22Rv1 (cell line): Measurements from ENCODE around the gene LHX2.

ENCODE experiments used
- ZFX ChIP-seq: fragments of 450-650 bp; IDR thresholded peaks from 2 replicates; pipeline ENCODE4 v1.6.1; 2017; ENCODE audit warnings: antibody characterized with exemption, borderline replicate concordance
- TF ChIP-seq, protein P1 (sequence below): fragments of 450-650 bp; IDR thresholded peaks from 2 replicates; pipeline ENCODE4 v1.5.1; 2017; ENCODE audit warnings: mild to moderate bottlenecking

DNA sequence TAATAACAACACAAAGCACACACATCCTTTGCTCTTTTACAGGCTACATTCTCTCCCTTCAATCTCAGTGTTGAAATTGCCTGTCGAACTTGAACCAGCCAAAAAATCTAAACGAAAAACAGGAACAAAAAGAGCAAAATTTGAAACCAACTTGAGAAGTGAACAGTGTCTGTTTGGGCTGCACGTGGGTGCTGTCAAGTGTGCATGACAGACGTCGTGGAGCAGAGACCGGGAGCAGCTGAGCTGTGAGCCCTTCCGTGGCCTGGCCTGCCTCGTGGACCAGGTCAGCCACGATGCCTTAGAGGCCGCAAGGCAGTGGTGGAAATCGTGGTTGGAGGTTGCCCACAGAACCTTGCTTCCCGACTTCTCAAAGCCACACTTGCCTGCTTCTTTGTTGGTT lies 46.8 kb upstream of the LHX2 start:
- TF ChIP-seq, protein P1, sequence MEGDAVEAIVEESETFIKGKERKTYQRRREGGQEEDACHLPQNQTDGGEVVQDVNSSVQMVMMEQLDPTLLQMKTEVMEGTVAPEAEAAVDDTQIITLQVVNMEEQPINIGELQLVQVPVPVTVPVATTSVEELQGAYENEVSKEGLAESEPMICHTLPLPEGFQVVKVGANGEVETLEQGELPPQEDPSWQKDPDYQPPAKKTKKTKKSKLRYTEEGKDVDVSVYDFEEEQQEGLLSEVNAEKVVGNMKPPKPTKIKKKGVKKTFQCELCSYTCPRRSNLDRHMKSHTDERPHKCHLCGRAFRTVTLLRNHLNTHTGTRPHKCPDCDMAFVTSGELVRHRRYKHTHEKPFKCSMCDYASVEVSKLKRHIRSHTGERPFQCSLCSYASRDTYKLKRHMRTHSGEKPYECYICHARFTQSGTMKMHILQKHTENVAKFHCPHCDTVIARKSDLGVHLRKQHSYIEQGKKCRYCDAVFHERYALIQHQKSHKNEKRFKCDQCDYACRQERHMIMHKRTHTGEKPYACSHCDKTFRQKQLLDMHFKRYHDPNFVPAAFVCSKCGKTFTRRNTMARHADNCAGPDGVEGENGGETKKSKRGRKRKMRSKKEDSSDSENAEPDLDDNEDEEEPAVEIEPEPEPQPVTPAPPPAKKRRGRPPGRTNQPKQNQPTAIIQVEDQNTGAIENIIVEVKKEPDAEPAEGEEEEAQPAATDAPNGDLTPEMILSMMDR, result no peak
- no peak for TF ChIP-seq ZFX
